AG10803 (cell line): ENCODE data around the gene NMT1.
A peak's percentile ranks its signal among the peaks of the same experiment; 100 is the strongest.
"Not testable (repeated sequence)": the region's sequence is repeated elsewhere in the genome, so short reads cannot be mapped to it uniquely, and the experiment has no call there.

Experiments
- DNase-seq: peaks from one replicate; pipeline ENCODE4 v3.0.0; 2010; ENCODE audit warnings: low read depth
- H3K4me3 ChIP-seq: 2 replicates; pipeline ENCODE4 v1.5.1; 2011; ENCODE audit warnings: mild to moderate bottlenecking, low read length, control low read depth
- TF ChIP-seq, protein P1 (sequence below): conservative IDR thresholded peaks from 2 replicates; pipeline ENCODE4 v1.5.1; 2011; ENCODE audit warnings: mild to moderate bottlenecking, low read length, control low read depth, inconsistent platforms

Gene NMT1

DNA sequence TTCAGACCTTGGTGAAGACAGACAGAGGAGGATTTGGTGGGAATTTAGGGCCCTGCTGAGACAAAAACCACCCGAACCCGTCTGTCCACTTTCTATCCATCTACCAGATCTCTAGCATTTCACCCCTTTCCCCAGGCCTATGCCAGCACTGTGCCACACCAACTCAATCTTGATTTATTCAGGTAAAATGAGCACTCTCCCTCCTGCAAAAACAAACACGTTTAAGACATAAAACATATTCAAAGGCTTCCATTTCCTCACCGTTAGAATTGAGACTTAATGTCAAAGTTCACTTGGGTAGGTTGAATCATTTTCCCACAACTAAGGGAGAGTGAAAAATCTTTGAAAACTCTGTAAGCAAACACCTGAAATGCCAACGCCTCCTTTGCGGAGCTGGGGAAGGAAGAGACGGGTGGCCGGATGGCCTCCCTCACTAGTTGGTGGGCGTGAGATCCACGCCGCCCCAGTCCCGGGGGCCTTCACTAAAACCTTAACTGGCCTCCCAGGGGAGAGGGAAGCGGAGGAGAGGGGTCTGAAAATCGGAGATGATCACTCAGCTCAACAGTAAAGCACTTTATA, 10.5 kb upstream of the NMT1 start:
- DNase-seq, result no peak
- TF ChIP-seq, protein P1, sequence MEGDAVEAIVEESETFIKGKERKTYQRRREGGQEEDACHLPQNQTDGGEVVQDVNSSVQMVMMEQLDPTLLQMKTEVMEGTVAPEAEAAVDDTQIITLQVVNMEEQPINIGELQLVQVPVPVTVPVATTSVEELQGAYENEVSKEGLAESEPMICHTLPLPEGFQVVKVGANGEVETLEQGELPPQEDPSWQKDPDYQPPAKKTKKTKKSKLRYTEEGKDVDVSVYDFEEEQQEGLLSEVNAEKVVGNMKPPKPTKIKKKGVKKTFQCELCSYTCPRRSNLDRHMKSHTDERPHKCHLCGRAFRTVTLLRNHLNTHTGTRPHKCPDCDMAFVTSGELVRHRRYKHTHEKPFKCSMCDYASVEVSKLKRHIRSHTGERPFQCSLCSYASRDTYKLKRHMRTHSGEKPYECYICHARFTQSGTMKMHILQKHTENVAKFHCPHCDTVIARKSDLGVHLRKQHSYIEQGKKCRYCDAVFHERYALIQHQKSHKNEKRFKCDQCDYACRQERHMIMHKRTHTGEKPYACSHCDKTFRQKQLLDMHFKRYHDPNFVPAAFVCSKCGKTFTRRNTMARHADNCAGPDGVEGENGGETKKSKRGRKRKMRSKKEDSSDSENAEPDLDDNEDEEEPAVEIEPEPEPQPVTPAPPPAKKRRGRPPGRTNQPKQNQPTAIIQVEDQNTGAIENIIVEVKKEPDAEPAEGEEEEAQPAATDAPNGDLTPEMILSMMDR, result no peak
- peak overlapping the region; percentile 83 for H3K4me3 ChIP-seq

DNA sequence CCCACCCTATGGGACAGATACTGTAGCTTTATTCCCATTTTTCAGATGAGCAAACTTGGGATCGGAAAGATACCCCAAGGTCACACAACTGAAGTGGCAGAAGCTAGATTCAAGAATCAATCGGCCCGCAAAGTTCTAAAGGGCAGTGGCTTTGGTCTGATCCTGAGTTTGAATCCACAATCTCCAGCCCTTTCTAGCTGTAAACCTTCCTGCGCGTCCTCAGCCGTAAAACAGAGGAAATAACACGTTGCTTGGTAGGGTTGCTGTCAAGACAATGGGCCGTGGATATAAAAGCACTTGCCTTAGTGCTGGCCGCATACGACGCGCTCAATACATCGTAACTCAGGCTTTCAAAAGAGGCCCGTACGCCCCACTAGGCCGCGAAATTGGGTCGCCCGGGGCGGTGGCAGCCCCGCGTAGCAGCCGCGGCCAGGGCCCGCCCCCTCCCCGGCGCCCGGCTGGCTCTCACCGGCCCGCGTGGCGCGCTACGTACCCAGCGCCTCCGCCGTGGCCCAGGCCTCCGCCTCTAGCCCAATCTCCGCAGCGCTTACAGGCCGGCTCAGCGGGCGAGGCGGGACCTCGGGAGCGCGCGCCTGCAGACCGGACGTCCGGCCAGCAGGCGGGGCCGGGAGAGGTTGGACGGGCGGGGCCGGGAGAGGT, 9.9 kb upstream of the NMT1 start, which contains the start of gene DCAKD:
TSS of gene DCAKD (minus strand) at position 573 of the 660 bp plus-strand sequence. CDS start 16,747 bp downstream, outside the sequence.
- TF ChIP-seq, protein P1, result no peak
- DNase-seq, result peak; percentile 96
- peak within 1 kb of the TSS; percentile 83 for H3K4me3 ChIP-seq

DNA sequence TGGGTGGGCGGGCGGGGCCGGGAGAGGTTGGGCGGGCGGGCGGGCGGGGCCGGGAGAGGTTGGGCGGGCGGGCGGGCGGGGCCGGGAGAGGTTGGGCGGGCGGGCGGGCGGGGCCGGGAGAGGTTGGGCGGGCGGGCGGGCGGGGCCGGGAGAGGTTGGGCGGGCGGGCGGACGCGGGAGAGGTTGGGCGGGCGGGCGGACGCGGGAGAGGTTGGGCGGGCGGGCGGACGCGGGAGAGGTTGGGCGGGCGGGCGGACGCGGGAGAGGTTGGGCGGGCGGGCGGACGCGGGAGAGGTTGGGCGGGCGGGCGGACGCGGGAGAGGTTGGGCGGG, 9.4 kb upstream of the NMT1 start:
- DNase-seq, H3K4me3 ChIP-seq: not testable (repeated sequence)

DNA sequence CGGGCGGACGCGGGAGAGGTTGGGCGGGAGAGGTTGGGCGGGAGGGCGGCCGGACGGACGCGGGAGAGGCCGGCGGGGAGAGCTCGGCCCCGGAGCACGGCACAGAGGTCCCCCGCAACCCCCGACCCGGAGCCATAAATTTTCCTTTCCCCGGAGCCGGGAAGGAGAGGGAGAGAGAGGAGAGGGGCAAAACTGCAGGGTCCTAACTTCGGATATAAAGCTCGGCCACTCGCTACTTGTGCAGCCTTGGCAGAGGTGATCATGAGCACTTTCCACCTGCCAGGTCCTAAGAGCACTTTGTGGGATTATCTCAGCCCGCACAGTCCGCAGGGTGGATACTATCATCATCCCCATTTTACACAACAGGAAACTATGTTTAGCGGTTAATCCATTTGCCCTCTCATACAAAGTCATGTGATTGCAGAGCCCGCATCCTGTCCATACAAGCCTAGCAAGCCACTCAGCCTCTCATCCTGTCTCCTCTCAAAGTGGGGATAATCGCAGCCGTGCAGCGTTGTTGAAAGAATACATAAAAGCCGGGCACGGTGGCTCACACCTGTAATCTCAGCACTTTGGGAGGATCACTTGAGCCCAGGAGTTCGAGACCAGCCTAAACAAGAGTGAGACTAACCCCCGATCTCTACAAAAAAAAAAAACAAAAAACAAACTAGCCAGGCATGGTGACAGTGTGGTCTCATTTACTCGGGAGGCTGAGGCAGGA, 8.9 kb upstream of the NMT1 start:
- TF ChIP-seq, protein P1, result no peak
- peak; percentile 34 for DNase-seq
- H3K4me3 ChIP-seq, result peak overlapping the region; percentile 71

DNA sequence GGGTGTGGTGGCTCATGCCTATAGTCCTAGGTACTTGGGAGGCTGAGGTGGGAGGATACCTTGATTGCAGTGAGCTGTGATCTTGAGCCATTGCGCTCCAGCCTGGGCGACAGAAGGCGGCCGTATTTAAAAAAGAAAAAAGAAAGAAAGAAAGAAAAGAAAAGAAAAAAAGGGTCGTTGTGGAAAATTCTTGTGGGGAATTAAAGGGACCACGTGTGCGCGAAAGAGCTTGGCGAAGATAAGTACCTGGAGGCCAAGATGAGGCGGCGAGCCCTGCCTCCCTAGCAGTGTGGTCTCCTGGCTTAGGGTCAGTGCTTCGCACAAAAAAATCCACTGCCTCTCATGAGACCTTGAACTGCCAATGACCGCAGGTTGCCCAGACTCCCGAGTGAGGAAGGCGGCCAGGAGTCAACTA, 728 bp upstream of the NMT1 start:
- TF ChIP-seq, protein P1, result no peak
- H3K4me3 ChIP-seq, result peak overlapping the region; percentile 94
- no peak for DNase-seq

DNA sequence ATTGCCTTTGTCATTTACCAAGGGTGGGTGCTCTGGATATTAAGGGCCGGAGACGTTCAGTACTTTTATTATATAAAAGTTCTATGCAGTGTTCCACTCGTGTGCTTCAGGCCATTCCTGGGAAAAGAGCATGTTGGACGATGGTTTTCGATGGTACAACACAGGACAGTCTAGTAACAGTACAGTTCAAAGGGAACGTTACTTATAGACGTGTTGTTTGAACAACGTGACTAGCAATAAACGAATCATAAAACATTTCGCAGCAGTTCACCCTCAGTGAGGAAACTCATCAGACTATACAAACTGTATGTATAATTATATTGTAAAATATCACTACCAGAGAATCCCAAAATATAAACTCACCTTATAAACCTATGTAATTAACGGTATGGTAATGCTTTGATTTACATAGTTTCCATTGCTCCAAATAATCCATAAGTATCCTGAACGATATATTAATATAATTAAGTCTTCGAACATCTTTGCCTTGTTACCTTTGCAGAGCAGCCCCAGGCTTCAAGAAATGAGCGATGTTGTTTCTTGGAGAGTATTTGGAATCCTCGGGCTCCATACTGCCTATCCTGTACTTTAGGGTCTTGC, 589 bp downstream of the NMT1 start:
- H3K4me3 ChIP-seq, result peak overlapping the region; percentile 100
- TF ChIP-seq, protein P1, result no peak
- DNase-seq, result no peak

DNA sequence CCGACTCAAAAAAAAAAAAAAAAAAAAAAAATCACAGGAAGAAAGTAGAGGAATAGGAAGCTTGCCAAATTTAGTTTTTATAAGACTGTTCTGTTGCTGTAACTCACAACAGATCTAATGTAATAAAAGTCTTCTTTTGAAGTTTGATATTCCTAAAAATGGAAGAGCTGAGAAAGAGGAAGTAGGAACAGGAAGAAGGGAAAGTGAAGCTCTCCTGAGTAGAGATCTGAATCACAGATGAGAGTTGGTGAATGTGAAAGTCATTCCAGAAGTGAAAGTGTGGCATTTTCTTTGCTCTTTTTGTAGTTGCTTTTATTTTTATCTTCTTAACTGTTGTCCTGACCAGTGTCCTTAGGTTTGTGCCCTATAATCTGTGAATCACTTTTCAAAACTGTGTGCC, 2.1 kb downstream of the NMT1 start:
- DNase-seq, result no peak
- TF ChIP-seq, protein P1, result no peak
- H3K4me3 ChIP-seq, result no peak overlapping the region
